T-cell (primary cell): ENCODE results near the gene GATA2. TPM values are rescaled to one million over a fixed set of nuclear protein-coding genes. Genes with fewer than 3 reads are reported as not detected.

Experiments
- ATAC-seq, 4 experiments: fragments of 200-7000 bp in 3 of 4; fragments of 150-1000 bp in 1 of 4; cut with Tn5 transposase; replicated peaks in 1 of 4; 1 replicate in 3 of 4; 2 replicates in 1 of 4; pipeline ENCODE4 v1.10.0; 2021; ENCODE audit warnings: moderate library complexity in 3 of 4, mild to moderate bottlenecking in 2 of 4, moderate number of reproducible peaks in 1 of 4
- CTCF ChIA-PET, 2 donors: fragments of 300-600 bp; sonication (Branson Sonifier 250); formaldehyde crosslinking; loops; one replicate each; lab custom pipeline; 2022; ENCODE audit warnings: antibody characterized with exemption in 2 of 2; lab: Charles Lee
- POLR2A ChIA-PET, 2 donors: fragments of 300-600 bp; sonication (Branson Sonifier 250); formaldehyde crosslinking; loops; one replicate each; lab custom pipeline; 2022; ENCODE audit warnings: antibody characterized with exemption in 2 of 2; lab: Charles Lee
- DNase-seq, 35 experiments: peaks; one replicate each; pipeline versions ENCODE4 v3.0.0 to v3.0.0-alpha.2; 2013 to 2023
- H3K27ac ChIP-seq: one replicate; pipeline ENCODE4 v1.5.1; 2013; ENCODE audit warnings: low read length
- H3K27me3 ChIP-seq, 2 experiments: replicated peaks in 1 of 2; 1 replicate in 1 of 2; 2 replicates in 1 of 2; pipeline versions ENCODE4 v1.6.1 to v1.7.0; 2013; ENCODE audit warnings: low read length in 1 of 2, mixed read lengths in 1 of 2; ENCODE audit not compliant: control insufficient read depth in 2 of 2, insufficient read depth in 2 of 2; ENCODE audit errors: extremely low read depth in 1 of 2
- H3K36me3 ChIP-seq, 2 donors: 1 replicate in 1 of 2; 2 replicates in 1 of 2; pipeline versions ENCODE4 v1.6.1 to v1.7.0; 2013; ENCODE audit warnings: low read length in 1 of 2; ENCODE audit not compliant: control insufficient read depth in 2 of 2, insufficient read depth in 1 of 2; ENCODE audit errors: extremely low read depth in 1 of 2
- H3K4me1 ChIP-seq, 2 experiments: 1 replicate in 1 of 2; 2 replicates in 1 of 2; pipeline versions ENCODE4 v1.6.1 to v1.7.0; 2013; ENCODE audit warnings: low read length in 2 of 2, mixed read lengths in 1 of 2; ENCODE audit not compliant: insufficient read depth in 2 of 2, control insufficient read depth in 1 of 2; ENCODE audit errors: extremely low read depth in 1 of 2
- H3K4me3 ChIP-seq, 2 donors: 1 replicate in 1 of 2; 2 replicates in 1 of 2; pipeline versions ENCODE4 v1.5.1 to v1.7.0; 2013; ENCODE audit warnings: mild to moderate bottlenecking in 2 of 2, low read length in 1 of 2, moderate library complexity in 1 of 2; ENCODE audit not compliant: control insufficient read depth in 1 of 2; ENCODE audit errors: extremely low read depth in 1 of 2
- H3K9me3 ChIP-seq: 2 replicates; pipeline ENCODE4 v1.7.0; 2013
- H3K27ac Mint-ChIP-seq, 2 donors: one replicate each; pipeline ENCODE4 v1.8.0; 2020 to 2021; ENCODE audit warnings: mild to moderate bottlenecking in 2 of 2, mixed read lengths in 2 of 2
- H3K27me3 Mint-ChIP-seq, 2 donors: one replicate each; pipeline ENCODE4 v1.8.0; 2021 to 2022; ENCODE audit warnings: mixed read lengths in 2 of 2
- H3K36me3 Mint-ChIP-seq: one replicate; pipeline ENCODE4 v1.8.0; 2021; ENCODE audit warnings: mixed read lengths
- H3K4me1 Mint-ChIP-seq, 3 donors: one replicate each; pipeline ENCODE4 v1.8.0; 2020 to 2022; ENCODE audit warnings: mixed read lengths in 3 of 3, mild to moderate bottlenecking in 1 of 3
- H3K4me3 Mint-ChIP-seq, 3 donors: one replicate each; pipeline ENCODE4 v1.8.0; 2020 to 2022; ENCODE audit warnings: mild to moderate bottlenecking in 3 of 3, mixed read lengths in 3 of 3, moderate library complexity in 3 of 3
- H3K9me3 Mint-ChIP-seq, 3 donors: one replicate each; pipeline ENCODE4 v1.8.0; 2020 to 2022; ENCODE audit warnings: mixed read lengths in 3 of 3
- WGBS: methylation state at CpG from one replicate; pipeline ENCODE4 v1.1.5; 2013; ENCODE audit warnings: missing lambda C conversion rate; ENCODE audit not compliant: insufficient coverage; 5-methylcytosine and 5-hydroxymethylcytosine counted together
- total RNA-seq, 35 experiments: library from RNA in 6 of 35; stranded (reverse) in 6 of 35; fragments of 120-200 nt in 1 of 35; gene quantifications; one replicate each; pipeline versions ENCODE4 v1.2.1 to v1.2.4 and lab custom pipeline; 2013 to 2026

Gene GATA2
- total RNA-seq, 5 donors from 2014 or later (not counting 1 experiment from before 2014, with no cell fraction given): 0.98 to 4.6 (median 3.5) TPM

- CTCF ChIA-PET: no interaction called here
- H3K27ac ChIP-seq: no peak overlapping the region
- 0% methylated on average over 8 of the region's 18 CpGs for WGBS
These were observed 5.5 kb downstream of the GATA2 start for GRCh38 chr3:128487538-128487812.

GRCh38 chr3:128486681-128487537 is 6.1 kb downstream of the GATA2 start:
- ChIA-PET POLR2A (no interaction called here), CTCF (no interaction called here)
- WGBS: 3% methylated on average over 53 of the region's 75 CpGs
- Mint-ChIP-seq H3K27me3 (peaks cover 51 to 82% of the 10 kb centered on the region in 2 donors), H3K4me3 (peak overlapping the region; percentile 77 to 85 (median 81)), H3K36me3 (no peaks in the 10 kb centered on the region), H3K9me3 (no peaks in the 10 kb centered on the region), H3K4me1 (peaks cover 43 to 57% (median 54%) of the 10 kb centered on the region in 3 donors), H3K27ac (no peak overlapping the region)
- Histone ChIP-seq H3K9me3 (no peaks in the 10 kb centered on the region), H3K4me3 (peak overlapping the region; percentile 34 to 62), H3K4me1 (peaks cover 10 to 75% of the 10 kb centered on the region in 2 experiments), H3K27ac (no peak overlapping the region), H3K27me3 (peaks cover 0 to 97% of the 10 kb centered on the region in 2 experiments), H3K36me3 (no peaks in the 10 kb centered on the region)
- DNase-seq: peak in 2 of 35 experiments; percentile 24 to 31
- ATAC-seq: peak in 3 of 4 experiments; percentile 12 to 28 (median 18)

More at GRCh38 chr3:128487538-128487812, 5.5 kb downstream of the GATA2 start:
- Mint-ChIP-seq H3K4me1 (peaks cover 46 to 58% (median 53%) of the 10 kb centered on the region in 3 donors), H3K36me3 (no peaks in the 10 kb centered on the region), H3K4me3 (peak overlapping the region; percentile 77 to 85 (median 81)), H3K9me3 (no peaks in the 10 kb centered on the region), H3K27ac (no peak overlapping the region), H3K27me3 (peaks cover 48 to 80% of the 10 kb centered on the region in 2 donors)
- POLR2A ChIA-PET: no interaction called here
- H3K36me3 ChIP-seq: no peaks in the 10 kb centered on the region
- no peaks in the 10 kb centered on the region for H3K9me3 ChIP-seq
- H3K4me1 ChIP-seq: peaks cover 10 to 80% of the 10 kb centered on the region in 2 experiments
- H3K27me3 ChIP-seq: peaks cover 0 to 99% of the 10 kb centered on the region in 2 experiments
- DNase-seq (no peak), ATAC-seq (peak; percentile 9 to 25 (median 17))
- peak overlapping the region; percentile 34 to 62 for H3K4me3 ChIP-seq

GRCh38 chr3:128486205-128486628 is 6.8 kb downstream of the GATA2 start:
- 16% methylated on average over 5 of the region's 14 CpGs for WGBS
- H3K27ac ChIP-seq: no peak overlapping the region
- H3K36me3 Mint-ChIP-seq: no peaks in the 10 kb centered on the region
- H3K4me3 ChIP-seq: no peak overlapping the region
- no peaks in the 10 kb centered on the region for H3K36me3 ChIP-seq
- no peaks in the 10 kb centered on the region for H3K9me3 ChIP-seq
- peaks cover 10 to 68% of the 10 kb centered on the region in 2 experiments for H3K4me1 ChIP-seq
- no peak for ATAC-seq
- peaks cover 48 to 79% of the 10 kb centered on the region in 2 donors for H3K27me3 Mint-ChIP-seq
- H3K4me3 Mint-ChIP-seq: peak overlapping the region; percentile 77 to 85 (median 81)
- CTCF ChIA-PET: no interaction called here
- H3K27me3 ChIP-seq: peaks cover 0 to 97% of the 10 kb centered on the region in 2 experiments
- no peak for DNase-seq
- POLR2A ChIA-PET: no interaction called here
- H3K9me3 Mint-ChIP-seq: no peaks in the 10 kb centered on the region
- H3K4me1 Mint-ChIP-seq: peaks cover 38 to 52% (median 52%) of the 10 kb centered on the region in 3 donors
- peak overlapping the region in 1 of 2 donors; percentile 32 for H3K27ac Mint-ChIP-seq

GRCh38 chr3:128485282-128486204 is 7.5 kb downstream of the GATA2 start:
- 51% methylated on average over 19 of the region's 29 CpGs for WGBS
- Mint-ChIP-seq H3K4me1 (peaks cover 35 to 52% (median 48%) of the 10 kb centered on the region in 3 donors), H3K4me3 (peak overlapping the region in 2 of 3 donors; percentile 13 to 85), H3K27ac (no peak overlapping the region), H3K36me3 (no peaks in the 10 kb centered on the region), H3K9me3 (no peaks in the 10 kb centered on the region), H3K27me3 (peaks cover 49 to 77% of the 10 kb centered on the region in 2 donors)
- ChIA-PET POLR2A (no interaction called here), CTCF (no interaction called here)
- DNase-seq (no peak), ATAC-seq (no peak)
- peaks cover 10 to 61% of the 10 kb centered on the region in 2 experiments for H3K4me1 ChIP-seq
- peaks cover 0 to 97% of the 10 kb centered on the region in 2 experiments for H3K27me3 ChIP-seq
- no peaks in the 10 kb centered on the region for H3K9me3 ChIP-seq
- H3K4me3 ChIP-seq: no peak overlapping the region
- no peak overlapping the region for H3K27ac ChIP-seq
- no peaks in the 10 kb centered on the region for H3K36me3 ChIP-seq

- H3K9me3 ChIP-seq: no peaks in the 10 kb centered on the region
- WGBS: 50% methylated on average over 6 of the region's 16 CpGs
- Mint-ChIP-seq H3K4me1 (peaks cover 27 to 45% (median 39%) of the 10 kb centered on the region in 3 donors), H3K36me3 (no peaks in the 10 kb centered on the region), H3K9me3 (no peaks in the 10 kb centered on the region), H3K27ac (no peak overlapping the region), H3K4me3 (peak overlapping the region in 2 of 3 donors; percentile 13 to 68), H3K27me3 (peaks cover 45 to 75% of the 10 kb centered on the region in 2 donors)
- H3K36me3 ChIP-seq: no peaks in the 10 kb centered on the region
- no peak for DNase-seq
- POLR2A ChIA-PET: interaction anchor here in 1 of 2 donors (0.7 kb wide), 1 partner anchor 188 kb away, joined by 3 read pairs; no protein-coding TSS in a partner anchor
- peaks cover 0 to 95% of the 10 kb centered on the region in 2 experiments for H3K27me3 ChIP-seq
- no peak overlapping the region for H3K27ac ChIP-seq
- no peak for ATAC-seq
- CTCF ChIA-PET: no interaction called here
- peaks cover 2 to 52% of the 10 kb centered on the region in 2 experiments for H3K4me1 ChIP-seq
- no peak overlapping the region for H3K4me3 ChIP-seq
These were observed 8.4 kb downstream of the GATA2 start for GRCh38 chr3:128484404-128485281.
